ENCODE measurements around the gene AGBL1.

The AGBL1 gene

DNA sequence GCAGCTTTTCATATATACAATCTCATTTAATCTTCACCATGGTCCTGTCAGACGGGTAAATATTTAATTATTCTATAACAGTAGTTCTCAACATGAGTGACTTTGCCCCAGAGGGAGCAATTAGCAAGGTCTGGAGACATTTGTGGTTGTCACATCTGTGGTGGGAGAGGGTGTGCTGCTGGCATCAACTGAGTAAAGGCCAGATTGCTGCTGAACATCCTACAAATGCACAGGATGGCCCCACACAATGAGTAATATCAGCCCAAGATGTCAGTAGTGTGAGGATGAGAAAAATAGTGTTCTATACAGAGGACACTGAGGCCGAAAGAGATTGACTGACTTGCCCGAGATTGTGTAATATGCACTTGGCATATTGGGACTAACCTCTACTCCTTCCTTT, 156.0 kb downstream of the AGBL1 start:
- TF ChIP-seq, protein P1, sequence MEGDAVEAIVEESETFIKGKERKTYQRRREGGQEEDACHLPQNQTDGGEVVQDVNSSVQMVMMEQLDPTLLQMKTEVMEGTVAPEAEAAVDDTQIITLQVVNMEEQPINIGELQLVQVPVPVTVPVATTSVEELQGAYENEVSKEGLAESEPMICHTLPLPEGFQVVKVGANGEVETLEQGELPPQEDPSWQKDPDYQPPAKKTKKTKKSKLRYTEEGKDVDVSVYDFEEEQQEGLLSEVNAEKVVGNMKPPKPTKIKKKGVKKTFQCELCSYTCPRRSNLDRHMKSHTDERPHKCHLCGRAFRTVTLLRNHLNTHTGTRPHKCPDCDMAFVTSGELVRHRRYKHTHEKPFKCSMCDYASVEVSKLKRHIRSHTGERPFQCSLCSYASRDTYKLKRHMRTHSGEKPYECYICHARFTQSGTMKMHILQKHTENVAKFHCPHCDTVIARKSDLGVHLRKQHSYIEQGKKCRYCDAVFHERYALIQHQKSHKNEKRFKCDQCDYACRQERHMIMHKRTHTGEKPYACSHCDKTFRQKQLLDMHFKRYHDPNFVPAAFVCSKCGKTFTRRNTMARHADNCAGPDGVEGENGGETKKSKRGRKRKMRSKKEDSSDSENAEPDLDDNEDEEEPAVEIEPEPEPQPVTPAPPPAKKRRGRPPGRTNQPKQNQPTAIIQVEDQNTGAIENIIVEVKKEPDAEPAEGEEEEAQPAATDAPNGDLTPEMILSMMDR (IDR thresholded peaks at IDR 0.05; ENCODE audit: insufficient read depth, missing control alignments) = no peak
- no peak for FAIRE-seq
- no peak for DNase-seq (ENCODE audit: insufficient read length, low spot score)

GRCh38 chr15:86236356-86237110, 156.9 kb downstream of the AGBL1 start:
- DNase-seq (ENCODE audit: insufficient read length, low spot score) (no peak), FAIRE-seq (no peak)
- TF ChIP-seq, protein P1 (IDR thresholded peaks at IDR 0.05; ENCODE audit: insufficient read depth, missing control alignments) = no peak

DNA sequence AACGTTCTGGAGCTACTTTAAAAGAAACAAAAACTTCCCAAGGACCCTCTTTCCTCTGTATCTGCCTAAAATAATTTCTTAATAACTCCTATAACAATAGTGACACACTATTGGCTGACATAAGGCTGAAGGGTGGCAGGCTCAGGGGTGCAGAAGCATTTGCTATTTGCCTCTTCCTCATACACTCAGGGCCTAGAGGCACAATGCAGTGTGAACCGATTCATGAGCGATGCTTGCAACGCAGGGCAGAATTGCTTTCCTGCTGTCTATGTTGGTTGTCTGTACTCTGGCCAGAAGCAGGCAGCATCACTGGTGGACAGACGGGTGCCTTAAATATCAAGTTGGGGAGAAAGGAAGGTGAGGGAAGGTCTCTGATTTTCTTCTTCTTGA, 157.4 kb downstream of the AGBL1 start:
- TF ChIP-seq, protein P1 (IDR thresholded peaks at IDR 0.05; ENCODE audit: insufficient read depth, missing control alignments) = no peak
- DNase-seq (ENCODE audit: insufficient read length, low spot score) (no peak), FAIRE-seq (no peak)

GRCh38 chr15:86247249-86247955, 167.7 kb downstream of the AGBL1 start:
- DNase-seq (ENCODE audit: insufficient read length, low spot score) (no peak), FAIRE-seq (no peak)
- TF ChIP-seq, protein P1 (IDR thresholded peaks at IDR 0.05; ENCODE audit: insufficient read depth, missing control alignments) = no peak

DNA sequence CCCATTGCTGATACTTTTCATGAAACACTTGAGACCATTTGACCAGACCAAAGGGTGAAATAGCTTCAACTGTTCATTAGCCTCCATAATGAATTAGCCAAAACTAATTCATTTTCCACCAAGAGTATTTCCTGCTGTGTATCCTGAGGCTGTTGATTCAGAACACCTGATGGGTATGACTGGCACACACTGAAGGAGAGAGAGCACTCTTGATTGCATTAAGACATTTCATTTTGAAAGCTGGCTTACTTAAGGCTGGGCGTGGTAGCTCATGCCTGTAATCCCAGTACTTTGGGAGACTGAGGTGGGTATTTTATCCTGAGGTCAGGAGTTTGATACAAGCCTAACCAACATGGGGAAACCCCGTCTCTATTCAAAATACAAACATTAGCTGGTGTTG, 175.6 kb downstream of the AGBL1 start:
- TF ChIP-seq, protein P1 (IDR thresholded peaks at IDR 0.05; ENCODE audit: insufficient read depth, missing control alignments) = no peak
- DNase-seq (ENCODE audit: insufficient read length, low spot score) (no peak), FAIRE-seq (no peak)

DNA sequence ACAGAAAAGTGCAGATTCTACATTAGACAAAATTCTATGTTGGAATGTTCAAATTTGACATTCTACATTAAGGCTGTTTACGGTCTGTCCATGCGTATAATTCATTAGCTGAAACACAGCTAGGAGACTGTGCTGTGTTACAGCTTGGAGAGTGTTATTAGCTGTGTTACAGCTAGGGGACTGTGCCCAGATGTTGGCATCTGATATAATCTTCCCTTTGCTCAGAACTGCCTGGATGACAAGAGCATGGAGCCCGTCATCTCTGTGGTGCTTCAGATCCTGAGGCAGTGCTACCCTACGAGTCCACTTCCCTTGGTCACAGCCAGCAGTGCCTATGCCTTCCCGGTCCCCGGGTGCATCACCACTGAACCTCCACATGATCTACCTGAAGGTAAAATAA, 177.0 kb downstream of the AGBL1 start:
- DNase-seq (ENCODE audit: insufficient read length, low spot score) (no peak), FAIRE-seq (no peak)
- TF ChIP-seq, protein P1 (IDR thresholded peaks at IDR 0.05; ENCODE audit: insufficient read depth, missing control alignments) = no peak

GRCh38 chr15:86259589-86259988, 179.9 kb downstream of the AGBL1 start:
- DNase-seq (ENCODE audit: insufficient read length, low spot score) (no peak), FAIRE-seq (no peak)
- TF ChIP-seq, protein P1 (IDR thresholded peaks at IDR 0.05; ENCODE audit: insufficient read depth, missing control alignments) = no peak
